OCI-LY7 (cell line): ENCODE measurements around the gene BDKRB2. TPM values are rescaled to one million over a fixed set of nuclear protein-coding genes. Genes with fewer than 3 reads are reported as not detected.

Experiments
- BruUV-seq: library from RNA; stranded (reverse); fragments of 400-500 nt; replicated peaks from 2 replicates; lab custom pipeline; 2021; lab: Mats Ljungman, UMichigan
- CTCF ChIA-PET: fragments of 300-600 bp; sonication (Branson Sonifier 250); formaldehyde crosslinking; loops from one replicate; lab custom pipeline; 2022; ENCODE audit warnings: antibody characterized with exemption; ENCODE audit not compliant: unreplicated experiment; lab: Charles Lee
- POLR2A ChIA-PET: fragments of 300-600 bp; sonication (Branson Sonifier 250); formaldehyde crosslinking; loops from one replicate; lab custom pipeline; 2022; ENCODE audit warnings: antibody characterized with exemption; lab: Charles Lee
- DNase-seq: peaks from one replicate; pipeline ENCODE4 v3.0.0-alpha.2; 2015; ENCODE audit warnings: low spot score
- H2AFZ ChIP-seq: fragments of 200-600 bp; sonication (generic), shearing (Covaris generic); 2 replicates; pipeline ENCODE4 v1.6.1; 2014; ENCODE audit warnings: mild to moderate bottlenecking, antibody characterized with exemption, low read length, moderate library complexity
- H3K27ac ChIP-seq: fragments of 200-600 bp; sonication (generic); 2 replicates; pipeline ENCODE4 v1.5.1; 2014; ENCODE audit warnings: mixed run types, low read depth, mild to moderate bottlenecking, moderate library complexity, low read length, inconsistent platforms; ENCODE audit not compliant: poor library complexity, severe bottlenecking
- H3K36me3 ChIP-seq: fragments of 200-600 bp; sonication (generic); 2 replicates; pipeline ENCODE4 v1.6.1; 2014; ENCODE audit warnings: mild to moderate bottlenecking, antibody characterized with exemption, low read length, moderate library complexity, mixed read lengths; ENCODE audit not compliant: insufficient read depth
- H3K4me1 ChIP-seq: fragments of 200-600 bp; sonication (generic); 2 replicates; pipeline ENCODE4 v1.5.1; 2014; ENCODE audit warnings: mild to moderate bottlenecking, low read length; ENCODE audit not compliant: insufficient read depth, poor library complexity, severe bottlenecking
- H3K4me2 ChIP-seq: fragments of 200-600 bp; sonication (generic); 2 replicates; pipeline ENCODE4 v1.6.1; 2014; ENCODE audit warnings: mild to moderate bottlenecking, low read length
- H3K4me3 ChIP-seq: fragments of 200-600 bp; sonication (generic); 2 replicates; pipeline ENCODE4 v1.5.1; 2014; ENCODE audit warnings: mild to moderate bottlenecking, low read depth, low read length; ENCODE audit not compliant: poor library complexity, severe bottlenecking
- H3K79me2 ChIP-seq: fragments of 200-600 bp; sonication (generic); 2 replicates; pipeline ENCODE4 v1.6.1; 2016; ENCODE audit warnings: low read depth, mild to moderate bottlenecking, low read length, moderate library complexity, mixed read lengths; ENCODE audit not compliant: insufficient read depth
- H3K9me2 ChIP-seq: fragments of 200-600 bp; sonication (generic); 2 replicates; pipeline ENCODE4 v1.6.1; 2016; ENCODE audit warnings: mild to moderate bottlenecking, low read length, mixed read lengths; ENCODE audit not compliant: insufficient read depth
- H3K9me3 ChIP-seq: fragments of 200-600 bp; sonication (generic); 2 replicates; pipeline ENCODE4 v1.6.1; 2014; ENCODE audit warnings: mild to moderate bottlenecking, mixed run types, low read length, mixed read lengths
- H4K20me1 ChIP-seq: fragments of 200-600 bp; sonication (generic); 2 replicates; pipeline ENCODE4 v1.6.1; 2014; ENCODE audit warnings: mild to moderate bottlenecking, antibody characterized with exemption, low read length, moderate library complexity, mixed read lengths; ENCODE audit not compliant: insufficient read depth
- CTCF ChIP-seq: fragments of 200-600 bp; sonication (generic); conservative IDR thresholded peaks from 2 replicates; pipeline ENCODE4 v1.5.1; 2014; ENCODE audit warnings: mild to moderate bottlenecking, antibody characterized with exemption, low read length, moderate library complexity, mixed read lengths
- EZH2phosphoT487 ChIP-seq: fragments of 200-600 bp; sonication (generic); IDR thresholded peaks from 2 replicates; pipeline ENCODE4 v1.6.1; 2018; ENCODE audit warnings: low read depth, borderline replicate concordance, mild to moderate bottlenecking, mixed run types, antibody characterized with exemption, low read length, moderate library complexity, mixed read lengths
- intact Hi-C: fragments of 100-400 bp; cut with micrococcal nuclease; formaldehyde crosslinking; loops from one replicate; pipeline ENCODE4 v1.10.0; 2022; ENCODE audit not compliant: unreplicated experiment
- total RNA-seq, 2 experiments: library from RNA; depleted of rRNA in 1 of 2; stranded (reverse); fragments of >200 nt in 1 of 2; shearing (Covaris generic) in 1 of 2; gene quantifications; 2 replicates each; pipeline ENCODE4 v1.2.3, GENCODE V29; 2014 to 2022

BDKRB2 gene
- total RNA-seq, 2 experiments from 2014 or later: 0.17 TPM; not detected in 1

GRCh38 chr14:96156804-96157760, 47.6 kb upstream of the BDKRB2 start:
- intact Hi-C loops: no loop called here
- no peaks in the 10 kb centered on the region for H4K20me1 ChIP-seq
- H3K9me3 ChIP-seq: no peaks in the 10 kb centered on the region
- POLR2A ChIA-PET: no interaction called here
- H3K27ac ChIP-seq: no peak overlapping the region
- no peak overlapping the region for H3K4me3 ChIP-seq
- H3K9me2 ChIP-seq: no peaks in the 10 kb centered on the region
- BruUV-seq: no TSS peak
- no peak overlapping the region for H2AFZ ChIP-seq
- no peak for TF ChIP-seq EZH2phosphoT487
- no peak for TF ChIP-seq CTCF
- no peak for DNase-seq
- H3K79me2 ChIP-seq: no peaks in the 10 kb centered on the region
- no peaks in the 10 kb centered on the region for H3K36me3 ChIP-seq
- no peak overlapping the region for H3K4me2 ChIP-seq
- no peaks in the 10 kb centered on the region for H3K4me1 ChIP-seq
- CTCF ChIA-PET: no interaction called here

GRCh38 chr14:96158735-96159134, 45.9 kb upstream of the BDKRB2 start:
- no peaks in the 10 kb centered on the region for H3K4me1 ChIP-seq
- H3K4me2 ChIP-seq: no peak overlapping the region
- POLR2A ChIA-PET: no interaction called here
- DNase-seq: no peak
- no peak overlapping the region for H2AFZ ChIP-seq
- no peak overlapping the region for H3K4me3 ChIP-seq
- intact Hi-C loops: no loop called here
- H3K36me3 ChIP-seq: no peaks in the 10 kb centered on the region
- H3K27ac ChIP-seq: no peak overlapping the region
- no peaks in the 10 kb centered on the region for H3K9me2 ChIP-seq
- H4K20me1 ChIP-seq: no peaks in the 10 kb centered on the region
- TF ChIP-seq CTCF: no peak
- TF ChIP-seq EZH2phosphoT487: no peak
- CTCF ChIA-PET: no interaction called here
- no peaks in the 10 kb centered on the region for H3K9me3 ChIP-seq
- BruUV-seq: no TSS peak
- H3K79me2 ChIP-seq: no peaks in the 10 kb centered on the region
